HG03442 (cell line): Measurements from ENCODE around the gene SLAMF1.
A peak's percentile ranks its signal among the peaks of the same experiment; 100 is the strongest.
"Not testable (repeated sequence)": the region's sequence is repeated elsewhere in the genome, so short reads cannot be mapped to it uniquely, and the experiment has no call there.

Experiments
- ATAC-seq: cut with Tn5 transposase; IDR thresholded peaks from one replicate; pipeline ENCODE4 v1.9.1; 2021; ENCODE audit warnings: mild to moderate bottlenecking, moderate library complexity; ENCODE audit not compliant: unreplicated experiment

The SLAMF1 gene

GRCh38 chr1:160607011-160607671, 39.7 kb downstream of the SLAMF1 start:
- ATAC-seq: peak; percentile 68

- ATAC-seq: no peak
Measured at GRCh38 chr1:160606611-160607010, 40.2 kb downstream of the SLAMF1 start.

GRCh38 chr1:160605792-160606479, 40.9 kb downstream of the SLAMF1 start:
- ATAC-seq: no peak

- ATAC-seq: no peak
Measured at GRCh38 chr1:160605205-160605604, 41.6 kb downstream of the SLAMF1 start.

- ATAC-seq: no peak
Measured at GRCh38 chr1:160597705-160598104, 49.1 kb downstream of the SLAMF1 start.

GRCh38 chr1:160597051-160597450, 49.8 kb downstream of the SLAMF1 start:
- no peak for ATAC-seq

GRCh38 chr1:160590488-160590887, 56.4 kb downstream of the SLAMF1 start:
- ATAC-seq: no peak

- ATAC-seq: no peak
Measured at GRCh38 chr1:160588468-160588867, 58.4 kb downstream of the SLAMF1 start.

- no peak for ATAC-seq
Measured at GRCh38 chr1:160584784-160585183, 62.1 kb downstream of the SLAMF1 start.

- not testable (repeated sequence) for ATAC-seq
Measured at GRCh38 chr1:160582976-160583375, 63.9 kb downstream of the SLAMF1 start.

- ATAC-seq: no peak
Measured at GRCh38 chr1:160581961-160582360, 64.9 kb downstream of the SLAMF1 start.

- ATAC-seq: no peak
Measured at GRCh38 chr1:160580221-160580812, 66.5 kb downstream of the SLAMF1 start.

- ATAC-seq: no peak
Measured at GRCh38 chr1:160579216-160579701, 67.6 kb downstream of the SLAMF1 start, which contains the start of gene CD84. Gene CD84, minus strand, starts transcription at chr1:160579496. Its CDS starts 59 bp downstream, at chr1:160579437.

GRCh38 chr1:160578525-160579191, 68.2 kb downstream of the SLAMF1 start:
- ATAC-seq: no peak

GRCh38 chr1:160578175-160578524, 68.7 kb downstream of the SLAMF1 start:
- no peak for ATAC-seq

- no peak for ATAC-seq
Measured at GRCh38 chr1:160577671-160578070, 69.2 kb downstream of the SLAMF1 start.

GRCh38 chr1:160576884-160577283, 70.0 kb downstream of the SLAMF1 start:
- no peak for ATAC-seq

GRCh38 chr1:160576390-160576789, 70.5 kb downstream of the SLAMF1 start:
- peak; percentile 49 for ATAC-seq

GRCh38 chr1:160575112-160575664, 71.7 kb downstream of the SLAMF1 start:
- ATAC-seq: no peak

- ATAC-seq: no peak
Measured at GRCh38 chr1:160570840-160571239, 76.0 kb downstream of the SLAMF1 start.

- ATAC-seq: no peak
Measured at GRCh38 chr1:160569806-160570205, 77.0 kb downstream of the SLAMF1 start.
